Loucy (cell line): ENCODE data around the gene TOR3A.

Experiments used
- H2AFZ ChIP-seq: fragments of 200-600 bp; sonication (generic); 2 replicates; pipeline ENCODE4 v1.6.0; 2016; ENCODE audit warnings: antibody characterized with exemption, mild to moderate bottlenecking, low read length, moderate library complexity
- H3F3A ChIP-seq: fragments of 200-600 bp; 2 replicates; pipeline ENCODE4 v1.6.0; 2016; ENCODE audit warnings: antibody characterized with exemption, low read depth, mild to moderate bottlenecking
- H3K27me3 ChIP-seq: fragments of 200-600 bp; sonication (generic); 2 replicates; pipeline ENCODE4 v1.6.1; 2014; ENCODE audit warnings: low read length, mild to moderate bottlenecking; ENCODE audit not compliant: insufficient read depth, poor library complexity, severe bottlenecking
- H3K36me3 ChIP-seq: fragments of 200-600 bp; sonication (generic); 2 replicates; pipeline ENCODE4 v1.6.1; 2016; ENCODE audit warnings: low read length; ENCODE audit not compliant: insufficient read depth
- H3K4me1 ChIP-seq: fragments of 200-600 bp; sonication (generic); 2 replicates; pipeline ENCODE4 v1.5.1; 2014; ENCODE audit warnings: low read length, mild to moderate bottlenecking; ENCODE audit not compliant: insufficient read depth, poor library complexity, severe bottlenecking
- H3K4me2 ChIP-seq: fragments of 200-600 bp; sonication (generic); 2 replicates; pipeline ENCODE4 v1.6.0; 2014; ENCODE audit warnings: antibody characterized with exemption, low read length, low read depth, mild to moderate bottlenecking; ENCODE audit not compliant: poor library complexity, severe bottlenecking
- H3K4me3 ChIP-seq: fragments of 200-600 bp; sonication (generic); 2 replicates; pipeline ENCODE4 v1.5.1; 2014; ENCODE audit warnings: low read length, mild to moderate bottlenecking, mixed read lengths; ENCODE audit not compliant: poor library complexity, severe bottlenecking
- H3K79me2 ChIP-seq: fragments of 200-600 bp; sonication (generic); 2 replicates; pipeline ENCODE4 v1.6.1; 2014; ENCODE audit warnings: low read length; ENCODE audit not compliant: insufficient read depth
- H3K9ac ChIP-seq: fragments of 200-600 bp; sonication (generic); 2 replicates; pipeline ENCODE4 v1.6.0; 2014; ENCODE audit warnings: mild to moderate bottlenecking, low read depth, low read length, moderate library complexity; ENCODE audit not compliant: poor library complexity, severe bottlenecking
- H3K9me2 ChIP-seq: fragments of 200-600 bp; sonication (generic); replicated peaks from 2 replicates; pipeline ENCODE4 v1.6.1; 2016; ENCODE audit warnings: low read depth, low read length, mixed read lengths
- H3K9me3 ChIP-seq: fragments of 200-600 bp; sonication (generic); 2 replicates; pipeline ENCODE4 v1.6.1; 2014; ENCODE audit warnings: mild to moderate bottlenecking, antibody characterized with exemption, low read length, low read depth; ENCODE audit not compliant: insufficient read depth
- H4K20me1 ChIP-seq: fragments of 200-600 bp; sonication (generic); 2 replicates; pipeline ENCODE4 v1.6.0; 2014; ENCODE audit warnings: antibody characterized with exemption, low read length, mild to moderate bottlenecking; ENCODE audit not compliant: insufficient read depth, poor library complexity, severe bottlenecking
- CTCF ChIP-seq: fragments of 200-600 bp; sonication (generic); conservative IDR thresholded peaks from 2 replicates; pipeline ENCODE4 v1.5.1; 2014; ENCODE audit warnings: mild to moderate bottlenecking, antibody characterized with exemption, low read length
- EZH2phosphoT487 ChIP-seq: fragments of 200-600 bp; IDR thresholded peaks from 2 replicates; pipeline ENCODE4 v1.6.1; 2018; ENCODE audit warnings: antibody characterized with exemption, mild to moderate bottlenecking, moderate library complexity, borderline replicate concordance

TOR3A gene

GRCh38 chr1:179099891-179100290, 18.0 kb downstream of the TOR3A start:
- Histone ChIP-seq H3K36me3 (peaks cover 28% of the 10 kb centered on the region; the same call in 1 of the 2 replicates), H4K20me1 (no peaks in the 10 kb centered on the region), H3F3A (no peaks in the 10 kb centered on the region), H3K4me2 (no peak overlapping the region), H3K79me2 (no peaks in the 10 kb centered on the region), H3K9me3 (no peaks in the 10 kb centered on the region), H3K4me1 (no peaks in the 10 kb centered on the region), H3K27me3 (no peaks in the 10 kb centered on the region), H3K9me2 (no peaks in the 10 kb centered on the region), H3K9ac (no peak overlapping the region), H2AFZ (no peak overlapping the region), H3K4me3 (no peak overlapping the region)
- TF ChIP-seq CTCF (no peak), EZH2phosphoT487 (no peak)

GRCh38 chr1:179101566-179101965, 19.7 kb downstream of the TOR3A start:
- Histone ChIP-seq H3K27me3 (no peaks in the 10 kb centered on the region), H3K9ac (no peak overlapping the region), H3K9me2 (no peaks in the 10 kb centered on the region), H3K79me2 (no peaks in the 10 kb centered on the region), H3K9me3 (no peaks in the 10 kb centered on the region), H4K20me1 (no peaks in the 10 kb centered on the region), H3F3A (no peaks in the 10 kb centered on the region), H3K4me3 (no peak overlapping the region), H3K36me3 (peaks cover 12% of the 10 kb centered on the region; the same call in 1 of the 2 replicates), H2AFZ (no peak overlapping the region), H3K4me1 (peaks cover 13% of the 10 kb centered on the region), H3K4me2 (no peak overlapping the region)
- no peak for TF ChIP-seq EZH2phosphoT487
- TF ChIP-seq CTCF: no peak

GRCh38 chr1:179103999-179104398, 22.1 kb downstream of the TOR3A start:
- no peaks in the 10 kb centered on the region for H3K9me2 ChIP-seq
- peaks cover 34% of the 10 kb centered on the region for H3K4me1 ChIP-seq
- H4K20me1 ChIP-seq: no peaks in the 10 kb centered on the region
- no peaks in the 10 kb centered on the region for H3K9me3 ChIP-seq
- no peak overlapping the region for H3K9ac ChIP-seq
- H3F3A ChIP-seq: no peaks in the 10 kb centered on the region
- H3K27me3 ChIP-seq: no peaks in the 10 kb centered on the region
- no peak overlapping the region for H3K4me3 ChIP-seq
- H3K36me3 ChIP-seq: peaks cover under 1% of the 10 kb centered on the region; the same call in 1 of the 2 replicates
- no peak for TF ChIP-seq CTCF
- TF ChIP-seq EZH2phosphoT487: no peak
- H2AFZ ChIP-seq: no peak overlapping the region
- no peaks in the 10 kb centered on the region for H3K79me2 ChIP-seq
- no peak overlapping the region for H3K4me2 ChIP-seq
